HepG2 (cell line): ENCODE data around the gene PLPPR3. TPM values are rescaled to one million over a fixed set of nuclear protein-coding genes. Genes with fewer than 3 reads are reported as not detected.

Experiments
- AGO1 ChIP-seq: fragments of 200-400 bp; formaldehyde crosslinking; IDR thresholded peaks from 2 replicates; pipeline ENCODE4 v1.6.1; 2017; ENCODE audit warnings: mild to moderate bottlenecking, low read depth, low read length, moderate library complexity; ENCODE audit not compliant: poor library complexity, severe bottlenecking
- ETV6 ChIP-seq: sonication (generic); formaldehyde crosslinking; conservative IDR thresholded peaks from 2 replicates; pipeline ENCODE4 v1.4.0; 2020; ENCODE audit warnings: missing genetic modification reagents
- HMG20B ChIP-seq: conservative IDR thresholded peaks from 2 replicates; pipeline ENCODE4 v1.6.1; 2016; ENCODE audit warnings: missing genetic modification reagents, missing compliant biosample characterization
- HOXA3 ChIP-seq: sonication (generic); formaldehyde crosslinking; IDR thresholded peaks from 2 replicates; pipeline ENCODE4 v1.5.0; 2020; ENCODE audit warnings: missing genetic modification reagents
- HOXA5 ChIP-seq: sonication (generic); formaldehyde crosslinking; IDR thresholded peaks from 2 replicates; pipeline ENCODE4 v1.4.0; 2020; ENCODE audit warnings: missing genetic modification reagents
- PAWR ChIP-seq: sonication (generic); formaldehyde crosslinking; IDR thresholded peaks from 2 replicates; pipeline ENCODE4 v1.4.0; 2020; ENCODE audit warnings: missing genetic modification reagents, mild to moderate bottlenecking, borderline replicate concordance
- PHF5A ChIP-seq: IDR thresholded peaks from one replicate; pipeline ENCODE4 v1.6.1; 2018; ENCODE audit warnings: low read depth, missing genetic modification reagents; ENCODE audit not compliant: unreplicated experiment
- RFX5 ChIP-seq: IDR thresholded peaks from 2 replicates; pipeline ENCODE4 v1.6.1; 2011; ENCODE audit warnings: low read depth, low read length, improper control_type of control experiment
- SIN3B ChIP-seq: fragments of 150-350 bp; IDR thresholded peaks from 2 replicates; pipeline ENCODE4 v1.6.1; 2014; ENCODE audit warnings: low read length
- SMYD3 ChIP-seq: sonication (generic); formaldehyde crosslinking; IDR thresholded peaks from 2 replicates; pipeline ENCODE4 v1.8.1; 2023; ENCODE audit warnings: mild to moderate bottlenecking, missing genetic modification reagents
- SP2 ChIP-seq: sonication (generic); formaldehyde crosslinking; IDR thresholded peaks from 2 replicates; pipeline ENCODE4 v1.5.1; 2020; ENCODE audit warnings: mild to moderate bottlenecking, missing genetic modification reagents
- TSC22D2 ChIP-seq: sonication (generic); formaldehyde crosslinking; IDR thresholded peaks from 2 replicates; pipeline ENCODE4 v1.5.1; 2020; ENCODE audit warnings: missing genetic modification reagents, mild to moderate bottlenecking, borderline replicate concordance
- ZEB1 ChIP-seq: IDR thresholded peaks from 2 replicates; pipeline ENCODE4 v1.6.1; 2012; ENCODE audit warnings: mild to moderate bottlenecking, low read depth, inconsistent platforms; ENCODE audit not compliant: insufficient replicate concordance
- ZFAT ChIP-seq: sonication (generic); formaldehyde crosslinking; conservative IDR thresholded peaks from 2 replicates; pipeline ENCODE4 v1.8.1; 2023; ENCODE audit warnings: missing genetic modification reagents, inconsistent platforms
- ZNF160 ChIP-seq: sonication (generic); formaldehyde crosslinking; IDR thresholded peaks from 2 replicates; pipeline ENCODE4 v1.8.0; 2022; ENCODE audit warnings: mild to moderate bottlenecking, inconsistent platforms, missing genetic modification reagents
- ZNF230 ChIP-seq: sonication (generic); formaldehyde crosslinking; IDR thresholded peaks from 2 replicates; pipeline ENCODE4 v1.4.0; 2020; ENCODE audit warnings: mild to moderate bottlenecking, missing genetic modification reagents
- ZNF766 ChIP-seq: sonication (generic); formaldehyde crosslinking; IDR thresholded peaks from 2 replicates; pipeline ENCODE4 v1.5.0; 2020; ENCODE audit warnings: missing genetic modification reagents, borderline replicate concordance
- polyA plus RNA-seq, 8 experiments: library from polyadenylated mRNA; depleted of rRNA in 3 of 8; stranded (reverse) in 7 of 8; unstranded in 1 of 8; fragments of >200 nt; fragmentation: Illumina TruSeq in 4 of 8; extraction: Trizol in 4 of 8; gene quantifications; 2 replicates each; pipeline versions ENCODE4 v1.2.1 to v1.2.3, GENCODE V29; 2011 to 2016; ENCODE audit warnings: low read depth in 4 of 8, missing spikeins in 1 of 8, mixed read lengths in 1 of 8; ENCODE audit not compliant: insufficient read depth in 1 of 8
- total RNA-seq, 5 experiments: library from RNA; depleted of rRNA; stranded (reverse); fragments of >200 nt; fragmentation: Illumina TruSeq; extraction: Trizol; gene quantifications; 2 replicates each; pipeline ENCODE4 v1.2.3, GENCODE V29; 2016; ENCODE audit warnings: low read depth in 1 of 5
- TF ChIP-seq, protein P1 (sequence below): sonication (generic); formaldehyde crosslinking; IDR thresholded peaks from 2 replicates; pipeline ENCODE4 v1.8.0; 2022; ENCODE audit warnings: missing genetic modification reagents, low read depth, mild to moderate bottlenecking, borderline replicate concordance
- TF ChIP-seq, protein P2 (sequence below): IDR thresholded peaks from 2 replicates; pipeline ENCODE4 v1.6.1; 2018; ENCODE audit warnings: missing genetic modification reagents
- TF ChIP-seq, protein P3 (sequence below): sonication (generic); formaldehyde crosslinking; conservative IDR thresholded peaks from 2 replicates; pipeline ENCODE4 v1.8.0; 2022; ENCODE audit warnings: low read depth, missing genetic modification reagents
- TF ChIP-seq, protein P4 (sequence below): sonication (generic); formaldehyde crosslinking; IDR thresholded peaks from 2 replicates; pipeline ENCODE4 v1.8.1; 2022; ENCODE audit warnings: mild to moderate bottlenecking, missing genetic modification reagents
- TF ChIP-seq, protein P5 (sequence below): sonication (generic); formaldehyde crosslinking; IDR thresholded peaks from 2 replicates; pipeline ENCODE4 v1.4.0; 2020; ENCODE audit warnings: missing genetic modification reagents
- TF ChIP-seq, protein P6 (sequence below): sonication (generic); formaldehyde crosslinking; IDR thresholded peaks from 2 replicates; pipeline ENCODE4 v1.4.0; 2020; ENCODE audit warnings: missing genetic modification reagents

The PLPPR3 gene
- total and polyA plus RNA-seq, 2 of the 13 experiments (the other 11 are each of a cell fraction or from before 2014, with no cell fraction given), result 0.07 to 0.16 TPM

DNA sequence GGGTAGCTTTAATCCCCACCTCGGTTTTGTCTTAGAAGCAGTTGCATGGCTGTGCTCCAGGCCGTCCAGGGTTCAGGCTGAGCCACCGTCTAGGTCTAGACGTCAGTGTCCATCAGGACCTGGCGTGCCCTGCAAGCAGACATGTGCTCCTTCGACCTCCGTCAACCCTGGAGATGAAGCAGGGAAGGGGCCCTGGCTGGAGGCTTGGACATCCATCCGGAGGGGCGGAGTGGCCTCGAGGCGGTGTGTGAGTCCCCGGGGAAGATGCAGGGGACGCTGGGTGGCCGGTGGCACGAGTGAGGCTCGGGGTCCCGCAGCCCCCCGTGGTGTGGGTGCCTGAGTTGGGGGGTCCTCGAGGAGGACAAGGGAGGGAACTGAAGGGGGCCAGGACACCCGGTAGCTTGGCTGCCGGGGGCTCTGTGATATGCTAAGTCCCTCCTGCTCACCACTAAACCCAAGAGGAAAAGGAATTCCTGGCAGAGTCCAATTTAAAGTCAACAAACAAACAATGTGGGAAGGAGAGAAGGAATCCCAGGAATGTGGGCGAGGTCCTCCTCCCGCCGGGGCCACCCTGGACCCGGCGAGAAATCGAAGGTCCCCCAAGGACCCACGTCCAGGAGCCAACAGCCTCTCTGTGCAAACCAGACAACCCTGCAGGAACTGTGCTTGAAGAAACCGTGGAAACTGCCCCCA is 39.4 kb downstream of the PLPPR3 start (continued):
- TF ChIP-seq HOXA3 (CRISPR knock-in tag), result peak; percentile 41; the same call in 1 of the 2 replicates
- TF ChIP-seq, protein P1, sequence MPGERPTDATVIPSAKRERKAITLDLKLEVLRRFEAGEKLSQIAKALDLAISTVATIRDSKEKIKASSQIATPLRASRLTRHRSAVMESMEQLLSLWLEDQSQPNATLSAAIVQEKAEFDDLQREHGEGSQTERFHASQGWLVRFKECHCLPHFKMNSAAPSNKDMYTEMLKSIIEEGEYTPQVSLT (CRISPR knock-in tag), result no peak
- TF ChIP-seq SMYD3 (CRISPR knock-in tag), result no peak
- no peak for TF ChIP-seq SP2
- TF ChIP-seq, protein P2, sequence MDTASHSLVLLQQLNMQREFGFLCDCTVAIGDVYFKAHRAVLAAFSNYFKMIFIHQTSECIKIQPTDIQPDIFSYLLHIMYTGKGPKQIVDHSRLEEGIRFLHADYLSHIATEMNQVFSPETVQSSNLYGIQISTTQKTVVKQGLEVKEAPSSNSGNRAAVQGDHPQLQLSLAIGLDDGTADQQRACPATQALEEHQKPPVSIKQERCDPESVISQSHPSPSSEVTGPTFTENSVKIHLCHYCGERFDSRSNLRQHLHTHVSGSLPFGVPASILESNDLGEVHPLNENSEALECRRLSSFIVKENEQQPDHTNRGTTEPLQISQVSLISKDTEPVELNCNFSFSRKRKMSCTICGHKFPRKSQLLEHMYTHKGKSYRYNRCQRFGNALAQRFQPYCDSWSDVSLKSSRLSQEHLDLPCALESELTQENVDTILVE (CRISPR knock-in tag), result peak; percentile 7; the same call in 1 of the 2 replicates
- TF ChIP-seq, protein P3, sequence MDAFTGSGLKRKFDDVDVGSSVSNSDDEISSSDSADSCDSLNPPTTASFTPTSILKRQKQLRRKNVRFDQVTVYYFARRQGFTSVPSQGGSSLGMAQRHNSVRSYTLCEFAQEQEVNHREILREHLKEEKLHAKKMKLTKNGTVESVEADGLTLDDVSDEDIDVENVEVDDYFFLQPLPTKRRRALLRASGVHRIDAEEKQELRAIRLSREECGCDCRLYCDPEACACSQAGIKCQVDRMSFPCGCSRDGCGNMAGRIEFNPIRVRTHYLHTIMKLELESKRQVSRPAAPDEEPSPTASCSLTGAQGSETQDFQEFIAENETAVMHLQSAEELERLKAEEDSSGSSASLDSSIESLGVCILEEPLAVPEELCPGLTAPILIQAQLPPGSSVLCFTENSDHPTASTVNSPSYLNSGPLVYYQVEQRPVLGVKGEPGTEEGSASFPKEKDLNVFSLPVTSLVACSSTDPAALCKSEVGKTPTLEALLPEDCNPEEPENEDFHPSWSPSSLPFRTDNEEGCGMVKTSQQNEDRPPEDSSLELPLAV, result no peak
- peak; percentile 46 for TF ChIP-seq ZEB1
- TF ChIP-seq RFX5, result no peak
- no peak for TF ChIP-seq SIN3B
- no peak for TF ChIP-seq ZNF766 (CRISPR knock-in tag)
- TF ChIP-seq, protein P4, sequence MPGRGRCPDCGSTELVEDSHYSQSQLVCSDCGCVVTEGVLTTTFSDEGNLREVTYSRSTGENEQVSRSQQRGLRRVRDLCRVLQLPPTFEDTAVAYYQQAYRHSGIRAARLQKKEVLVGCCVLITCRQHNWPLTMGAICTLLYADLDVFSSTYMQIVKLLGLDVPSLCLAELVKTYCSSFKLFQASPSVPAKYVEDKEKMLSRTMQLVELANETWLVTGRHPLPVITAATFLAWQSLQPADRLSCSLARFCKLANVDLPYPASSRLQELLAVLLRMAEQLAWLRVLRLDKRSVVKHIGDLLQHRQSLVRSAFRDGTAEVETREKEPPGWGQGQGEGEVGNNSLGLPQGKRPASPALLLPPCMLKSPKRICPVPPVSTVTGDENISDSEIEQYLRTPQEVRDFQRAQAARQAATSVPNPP (CRISPR knock-in tag), result no peak
- no peak for TF ChIP-seq HMG20B
- TF ChIP-seq, protein P5, sequence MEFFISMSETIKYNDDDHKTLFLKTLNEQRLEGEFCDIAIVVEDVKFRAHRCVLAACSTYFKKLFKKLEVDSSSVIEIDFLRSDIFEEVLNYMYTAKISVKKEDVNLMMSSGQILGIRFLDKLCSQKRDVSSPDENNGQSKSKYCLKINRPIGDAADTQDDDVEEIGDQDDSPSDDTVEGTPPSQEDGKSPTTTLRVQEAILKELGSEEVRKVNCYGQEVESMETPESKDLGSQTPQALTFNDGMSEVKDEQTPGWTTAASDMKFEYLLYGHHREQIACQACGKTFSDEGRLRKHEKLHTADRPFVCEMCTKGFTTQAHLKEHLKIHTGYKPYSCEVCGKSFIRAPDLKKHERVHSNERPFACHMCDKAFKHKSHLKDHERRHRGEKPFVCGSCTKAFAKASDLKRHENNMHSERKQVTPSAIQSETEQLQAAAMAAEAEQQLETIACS (CRISPR knock-in tag), result peak; percentile 20; the same call in 1 of the 2 replicates
- TF ChIP-seq TSC22D2 (CRISPR knock-in tag), result no peak
- no peak for TF ChIP-seq AGO1
- TF ChIP-seq ETV6, result peak; percentile 67; the same call in 1 of the 2 replicates
- TF ChIP-seq ZNF230 (CRISPR knock-in tag), result no peak
- no peak for TF ChIP-seq PAWR
- TF ChIP-seq ZNF160 (CRISPR knock-in tag), result no peak
- TF ChIP-seq PHF5A (CRISPR knock-in tag), result no peak
- TF ChIP-seq, protein P6, sequence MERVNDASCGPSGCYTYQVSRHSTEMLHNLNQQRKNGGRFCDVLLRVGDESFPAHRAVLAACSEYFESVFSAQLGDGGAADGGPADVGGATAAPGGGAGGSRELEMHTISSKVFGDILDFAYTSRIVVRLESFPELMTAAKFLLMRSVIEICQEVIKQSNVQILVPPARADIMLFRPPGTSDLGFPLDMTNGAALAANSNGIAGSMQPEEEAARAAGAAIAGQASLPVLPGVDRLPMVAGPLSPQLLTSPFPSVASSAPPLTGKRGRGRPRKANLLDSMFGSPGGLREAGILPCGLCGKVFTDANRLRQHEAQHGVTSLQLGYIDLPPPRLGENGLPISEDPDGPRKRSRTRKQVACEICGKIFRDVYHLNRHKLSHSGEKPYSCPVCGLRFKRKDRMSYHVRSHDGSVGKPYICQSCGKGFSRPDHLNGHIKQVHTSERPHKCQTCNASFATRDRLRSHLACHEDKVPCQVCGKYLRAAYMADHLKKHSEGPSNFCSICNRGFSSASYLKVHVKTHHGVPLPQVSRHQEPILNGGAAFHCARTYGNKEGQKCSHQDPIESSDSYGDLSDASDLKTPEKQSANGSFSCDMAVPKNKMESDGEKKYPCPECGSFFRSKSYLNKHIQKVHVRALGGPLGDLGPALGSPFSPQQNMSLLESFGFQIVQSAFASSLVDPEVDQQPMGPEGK (CRISPR knock-in tag), result peak; percentile 66
- no peak for TF ChIP-seq HOXA5 (CRISPR knock-in tag)
- no peak for TF ChIP-seq ZFAT
